Measurements from ENCODE around the gene COA1.
"Not testable (repeated sequence)": the region's sequence is repeated elsewhere in the genome, so short reads cannot be mapped to it uniquely, and the experiment has no call there.

GRCh38 chr7:43773268-43773667, 43.9 kb upstream of the COA1 start:
- TF ChIP-seq, protein P1, sequence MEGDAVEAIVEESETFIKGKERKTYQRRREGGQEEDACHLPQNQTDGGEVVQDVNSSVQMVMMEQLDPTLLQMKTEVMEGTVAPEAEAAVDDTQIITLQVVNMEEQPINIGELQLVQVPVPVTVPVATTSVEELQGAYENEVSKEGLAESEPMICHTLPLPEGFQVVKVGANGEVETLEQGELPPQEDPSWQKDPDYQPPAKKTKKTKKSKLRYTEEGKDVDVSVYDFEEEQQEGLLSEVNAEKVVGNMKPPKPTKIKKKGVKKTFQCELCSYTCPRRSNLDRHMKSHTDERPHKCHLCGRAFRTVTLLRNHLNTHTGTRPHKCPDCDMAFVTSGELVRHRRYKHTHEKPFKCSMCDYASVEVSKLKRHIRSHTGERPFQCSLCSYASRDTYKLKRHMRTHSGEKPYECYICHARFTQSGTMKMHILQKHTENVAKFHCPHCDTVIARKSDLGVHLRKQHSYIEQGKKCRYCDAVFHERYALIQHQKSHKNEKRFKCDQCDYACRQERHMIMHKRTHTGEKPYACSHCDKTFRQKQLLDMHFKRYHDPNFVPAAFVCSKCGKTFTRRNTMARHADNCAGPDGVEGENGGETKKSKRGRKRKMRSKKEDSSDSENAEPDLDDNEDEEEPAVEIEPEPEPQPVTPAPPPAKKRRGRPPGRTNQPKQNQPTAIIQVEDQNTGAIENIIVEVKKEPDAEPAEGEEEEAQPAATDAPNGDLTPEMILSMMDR (IDR thresholded peaks at IDR 0.05), result not testable (repeated sequence)
- not testable (repeated sequence) for TF ChIP-seq POLR2A (IDR thresholded peaks at IDR 0.05)

All from esophagus squamous epithelium (tissue), 4 donors.